ENCODE results near the gene PITPNM1. TPM values are rescaled to one million over a fixed set of nuclear protein-coding genes. Genes with fewer than 3 reads are reported as not detected.
A peak's percentile ranks its signal among the peaks of the same experiment; 100 is the strongest.

PITPNM1 gene
- total and polyA plus RNA-seq, 2 of the 13 experiments (the other 11 are each of a cell fraction or from before 2014, with no cell fraction given), result 8.2 to 8.5 TPM

DNA sequence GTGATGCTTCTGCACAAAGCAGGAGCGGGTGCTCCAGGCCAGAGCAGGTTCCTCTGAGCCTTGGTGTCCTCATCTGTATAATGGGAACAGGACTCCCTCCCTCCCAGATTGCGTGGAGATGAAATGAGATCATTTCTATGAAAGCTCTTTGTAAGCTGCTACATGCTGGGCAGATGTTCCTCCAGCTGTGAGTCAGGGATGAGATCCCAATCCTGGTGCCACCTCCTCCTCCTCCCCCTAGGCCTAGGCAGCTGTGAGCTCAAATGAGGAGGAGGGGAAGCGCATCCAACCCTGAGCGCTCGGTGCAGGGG is 25.1 kb upstream of the PITPNM1 start:
- Histone ChIP-seq H3K9me3 (ENCODE audit: low read length) (peaks cover 21% of the 10 kb centered on the region), H3K36me3 (replicated peaks in 1 of 2; ENCODE audit: control insufficient read depth in 1 of 2, insufficient read depth in 2 of 2, low read length in 2 of 2) (no peaks in the 10 kb centered on the region), H3K9ac (ENCODE audit: insufficient read depth, low read depth, low read length) (no peak overlapping the region), H2AFZ (ENCODE audit: low read length) (no peak overlapping the region), H3K4me1 (ENCODE audit: insufficient read depth, low read length) (no peaks in the 10 kb centered on the region), H3K79me2 (ENCODE audit: insufficient read depth, low read length) (no peaks in the 10 kb centered on the region), H3K27me3 (ENCODE audit: control insufficient read depth in 1 of 2, insufficient read depth in 2 of 2, low read length in 2 of 2) (no peaks in the 10 kb centered on the region), H3K4me3 (replicated peaks in 1 of 3; ENCODE audit: insufficient read depth in 1 of 3, low read depth in 2 of 3, low read length in 3 of 3) (no peak overlapping the region), H3K27ac (ENCODE audit: extremely low read length, insufficient read depth, low read length) (no peak overlapping the region), H3K4me2 (ENCODE audit: low read depth, low read length) (no peak overlapping the region), H4K20me1 (ENCODE audit: insufficient read depth, low read length) (no peaks in the 10 kb centered on the region)
- ChIA-PET POLR2A (no interaction called here), CTCF (ENCODE audit: low intra/inter-chr PET ratio, low total read pairs) (no interaction called here)
- intact Hi-C loops (cut with micrococcal nuclease; ENCODE audit: unreplicated experiment) (no loop called here), in situ Hi-C loops (cut with HindIII; ENCODE audit: extremely low pct_ligation_motif_present, low pct_unique_long_range_greater_than_20kb) (no loop called here)
- TF ChIP-seq, protein P1, sequence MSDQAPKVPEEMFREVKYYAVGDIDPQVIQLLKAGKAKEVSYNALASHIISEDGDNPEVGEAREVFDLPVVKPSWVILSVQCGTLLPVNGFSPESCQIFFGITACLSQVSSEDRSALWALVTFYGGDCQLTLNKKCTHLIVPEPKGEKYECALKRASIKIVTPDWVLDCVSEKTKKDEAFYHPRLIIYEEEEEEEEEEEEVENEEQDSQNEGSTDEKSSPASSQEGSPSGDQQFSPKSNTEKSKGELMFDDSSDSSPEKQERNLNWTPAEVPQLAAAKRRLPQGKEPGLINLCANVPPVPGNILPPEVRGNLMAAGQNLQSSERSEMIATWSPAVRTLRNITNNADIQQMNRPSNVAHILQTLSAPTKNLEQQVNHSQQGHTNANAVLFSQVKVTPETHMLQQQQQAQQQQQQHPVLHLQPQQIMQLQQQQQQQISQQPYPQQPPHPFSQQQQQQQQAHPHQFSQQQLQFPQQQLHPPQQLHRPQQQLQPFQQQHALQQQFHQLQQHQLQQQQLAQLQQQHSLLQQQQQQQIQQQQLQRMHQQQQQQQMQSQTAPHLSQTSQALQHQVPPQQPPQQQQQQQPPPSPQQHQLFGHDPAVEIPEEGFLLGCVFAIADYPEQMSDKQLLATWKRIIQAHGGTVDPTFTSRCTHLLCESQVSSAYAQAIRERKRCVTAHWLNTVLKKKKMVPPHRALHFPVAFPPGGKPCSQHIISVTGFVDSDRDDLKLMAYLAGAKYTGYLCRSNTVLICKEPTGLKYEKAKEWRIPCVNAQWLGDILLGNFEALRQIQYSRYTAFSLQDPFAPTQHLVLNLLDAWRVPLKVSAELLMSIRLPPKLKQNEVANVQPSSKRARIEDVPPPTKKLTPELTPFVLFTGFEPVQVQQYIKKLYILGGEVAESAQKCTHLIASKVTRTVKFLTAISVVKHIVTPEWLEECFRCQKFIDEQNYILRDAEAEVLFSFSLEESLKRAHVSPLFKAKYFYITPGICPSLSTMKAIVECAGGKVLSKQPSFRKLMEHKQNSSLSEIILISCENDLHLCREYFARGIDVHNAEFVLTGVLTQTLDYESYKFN (CRISPR knock-in tag; conservative IDR thresholded peaks at IDR 0.05), result no peak
- TF ChIP-seq ZNF629 (CRISPR knock-in tag; conservative IDR thresholded peaks at IDR 0.05), result 0 out of 2 replicates have a peak, but pooled peaks have one; percentile 28
- FAIRE-seq (no peak), DNase-seq (ENCODE audit: low spot score) (no peak), ATAC-seq (no peak)
- WGBS (ENCODE audit: low lambda C conversion rate), result 43% methylated on average over 2 of the region's 5 CpGs
- no TSS peak for BruUV-seq (replicated peaks)

DNA sequence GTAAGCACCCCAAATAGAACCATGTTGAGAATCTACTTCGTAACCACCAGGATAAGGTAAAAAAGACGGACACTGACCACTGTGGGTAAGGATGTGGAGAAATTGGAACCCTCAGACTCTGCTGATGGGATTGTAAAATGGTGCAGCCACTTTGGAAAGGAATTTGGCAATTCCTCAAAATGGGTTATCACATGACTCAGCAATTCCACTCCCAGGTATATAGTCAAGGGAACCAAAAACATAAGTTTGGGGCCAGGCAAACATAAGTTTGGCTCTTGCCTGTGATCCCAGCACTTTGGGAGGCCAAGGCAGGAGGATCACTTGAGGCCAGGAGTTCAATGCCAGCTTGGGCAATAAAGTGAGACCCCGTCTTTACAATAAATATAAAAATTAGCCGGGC is 23.2 kb upstream of the PITPNM1 start:
- Histone ChIP-seq H3K4me3 (replicated peaks in 1 of 3; ENCODE audit: insufficient read depth in 1 of 3, low read depth in 2 of 3, low read length in 3 of 3) (no peak overlapping the region), H2AFZ (ENCODE audit: low read length) (no peak overlapping the region), H3K36me3 (replicated peaks in 1 of 2; ENCODE audit: control insufficient read depth in 1 of 2, insufficient read depth in 2 of 2, low read length in 2 of 2) (no peaks in the 10 kb centered on the region), H3K79me2 (ENCODE audit: insufficient read depth, low read length) (no peaks in the 10 kb centered on the region), H3K9ac (ENCODE audit: insufficient read depth, low read depth, low read length) (no peak overlapping the region), H3K27me3 (ENCODE audit: control insufficient read depth in 1 of 2, insufficient read depth in 2 of 2, low read length in 2 of 2) (peaks cover 3 to 6% of the 10 kb centered on the region in 2 experiments; a peak in 3 of 5 replicates), H3K27ac (ENCODE audit: extremely low read length, insufficient read depth, low read length) (no peak overlapping the region), H4K20me1 (ENCODE audit: insufficient read depth, low read length) (no peaks in the 10 kb centered on the region), H3K4me1 (ENCODE audit: insufficient read depth, low read length) (no peaks in the 10 kb centered on the region), H3K9me3 (ENCODE audit: low read length) (peaks cover 3% of the 10 kb centered on the region), H3K4me2 (ENCODE audit: low read depth, low read length) (no peak overlapping the region)
- no peak for DNase-seq (ENCODE audit: low spot score)
- in situ Hi-C loops (cut with HindIII; ENCODE audit: extremely low pct_ligation_motif_present, low pct_unique_long_range_greater_than_20kb), result no loop called here
- TF ChIP-seq MAFK (conservative IDR thresholded peaks at IDR 0.05 in 1 of 2, IDR thresholded peaks at IDR 0.05 in 1 of 2; ENCODE audit: low read length in 2 of 2) (peak; percentile 82 to 87), MAFF (IDR thresholded peaks at IDR 0.05; ENCODE audit: low read depth, low read length) (peak; percentile 75), GABPB1 (CRISPR knock-in tag; IDR thresholded peaks at IDR 0.05) (no peak), NFE2L2 (IDR thresholded peaks at IDR 0.05; ENCODE audit: low read length) (peak; percentile 72)
- CTCF ChIA-PET (ENCODE audit: low intra/inter-chr PET ratio, low total read pairs), result no interaction called here
- POLR2A ChIA-PET, result no interaction called here
- intact Hi-C loops (cut with micrococcal nuclease; ENCODE audit: unreplicated experiment), result loop anchor here (10.0 kb wide), 1 partner anchor 564 kb away; no protein-coding TSS in a partner anchor
- 48% methylated on average over 4 of the region's 4 CpGs for WGBS (ENCODE audit: low lambda C conversion rate)
- BruUV-seq (replicated peaks), result no TSS peak
- FAIRE-seq, result no peak
- ATAC-seq, result no peak

All from HepG2 (cell line).